ENCODE data around the gene CX3CR1. TPM values are rescaled to one million over a fixed set of nuclear protein-coding genes. Genes with fewer than 3 reads are reported as not detected.

CX3CR1 gene
- total RNA-seq, 4 donors from 2014 or later = 0.35 to 0.57 (median 0.44) TPM; not detected in 1

DNA sequence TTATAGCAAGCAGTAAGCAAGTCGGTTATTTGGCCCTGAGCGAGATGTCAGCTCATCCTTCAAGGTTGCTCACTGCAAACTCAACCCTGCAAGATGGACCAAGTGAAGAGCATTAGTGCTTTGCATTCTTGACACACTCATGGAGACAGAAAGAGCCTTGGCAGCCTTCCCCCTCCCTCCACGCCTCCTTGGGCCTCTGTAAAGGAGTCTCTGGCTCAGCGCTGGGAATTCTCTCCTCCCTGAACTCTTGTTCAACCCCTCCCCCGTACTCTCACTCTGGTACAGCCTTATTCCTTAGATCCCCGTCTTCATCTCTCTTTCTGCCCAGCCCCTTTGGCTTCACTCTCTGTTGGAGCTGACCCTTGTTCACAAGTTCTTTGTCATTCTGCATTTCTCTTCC, 2.2 kb upstream of the CX3CR1 start:
- H3K4me3 ChIP-seq = no peak overlapping the region
- H3K27me3 ChIP-seq = no peaks in the 10 kb centered on the region
- WGBS, 2 donors = 76 to 88% methylated on average over 6 of the region's 6 CpGs
- no peaks in the 10 kb centered on the region for H3K9me3 ChIP-seq
- intact Hi-C loops (cut with DNase I) = loop anchor here (10.0 kb wide), 1 partner anchor 177 kb away; the partner anchor contains the start of genes GORASP1 and TTC21A
- DNase-seq = no peak
- no peak overlapping the region for H3K27ac ChIP-seq
- H3K36me3 ChIP-seq = no peaks in the 10 kb centered on the region
- peaks cover 0 to 4% (median 0%) of the 10 kb centered on the region in 3 donors for H3K4me1 ChIP-seq
- no peak for TF ChIP-seq POLR2A (IDR thresholded peaks at IDR 0.05)
- TF ChIP-seq, protein P1, sequence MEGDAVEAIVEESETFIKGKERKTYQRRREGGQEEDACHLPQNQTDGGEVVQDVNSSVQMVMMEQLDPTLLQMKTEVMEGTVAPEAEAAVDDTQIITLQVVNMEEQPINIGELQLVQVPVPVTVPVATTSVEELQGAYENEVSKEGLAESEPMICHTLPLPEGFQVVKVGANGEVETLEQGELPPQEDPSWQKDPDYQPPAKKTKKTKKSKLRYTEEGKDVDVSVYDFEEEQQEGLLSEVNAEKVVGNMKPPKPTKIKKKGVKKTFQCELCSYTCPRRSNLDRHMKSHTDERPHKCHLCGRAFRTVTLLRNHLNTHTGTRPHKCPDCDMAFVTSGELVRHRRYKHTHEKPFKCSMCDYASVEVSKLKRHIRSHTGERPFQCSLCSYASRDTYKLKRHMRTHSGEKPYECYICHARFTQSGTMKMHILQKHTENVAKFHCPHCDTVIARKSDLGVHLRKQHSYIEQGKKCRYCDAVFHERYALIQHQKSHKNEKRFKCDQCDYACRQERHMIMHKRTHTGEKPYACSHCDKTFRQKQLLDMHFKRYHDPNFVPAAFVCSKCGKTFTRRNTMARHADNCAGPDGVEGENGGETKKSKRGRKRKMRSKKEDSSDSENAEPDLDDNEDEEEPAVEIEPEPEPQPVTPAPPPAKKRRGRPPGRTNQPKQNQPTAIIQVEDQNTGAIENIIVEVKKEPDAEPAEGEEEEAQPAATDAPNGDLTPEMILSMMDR (IDR thresholded peaks at IDR 0.05) = no peak

DNA sequence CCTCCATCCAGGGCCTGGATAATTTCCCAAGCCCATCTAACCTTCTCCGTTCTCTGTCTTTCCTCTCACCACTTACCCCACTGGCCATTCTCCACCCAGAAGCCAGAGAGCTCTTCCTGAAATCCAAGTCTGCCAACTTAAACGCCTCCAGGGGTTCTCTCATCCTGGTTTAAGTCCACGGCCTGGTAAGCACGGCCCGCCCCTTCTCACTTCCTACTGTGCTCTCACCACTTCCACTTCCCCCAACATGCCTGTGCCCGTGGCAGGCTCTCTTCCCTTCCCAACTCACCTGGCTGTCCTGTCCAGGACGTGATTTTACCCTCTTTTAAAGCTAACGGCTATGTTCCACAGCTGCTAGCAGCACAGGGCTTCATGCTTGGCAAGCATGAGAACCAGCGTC, 1.7 kb upstream of the CX3CR1 start:
- Histone ChIP-seq H3K4me3 (no peak overlapping the region), H3K36me3 (no peaks in the 10 kb centered on the region), H3K27ac (no peak overlapping the region), H3K9me3 (no peaks in the 10 kb centered on the region), H3K27me3 (no peaks in the 10 kb centered on the region), H3K4me1 (peaks cover 0 to 4% (median 0%) of the 10 kb centered on the region in 3 donors)
- no peak for TF ChIP-seq POLR2A (IDR thresholded peaks at IDR 0.05)
- TF ChIP-seq, protein P1 (IDR thresholded peaks at IDR 0.05) = no peak
- DNase-seq = no peak
- intact Hi-C loops (cut with DNase I) = loop anchor here (10.0 kb wide), 1 partner anchor 177 kb away; the partner anchor contains the start of genes GORASP1 and TTC21A
- WGBS, 2 donors = 39 to 59% methylated on average over 9 of the region's 9 CpGs

GRCh38 chr3:39280571-39280970, 735 bp upstream of the CX3CR1 start:
- H3K27ac ChIP-seq = no peak overlapping the region
- peaks cover 0 to 4% (median 0%) of the 10 kb centered on the region in 3 donors for H3K4me1 ChIP-seq
- H3K9me3 ChIP-seq = no peaks in the 10 kb centered on the region
- TF ChIP-seq, protein P1 (IDR thresholded peaks at IDR 0.05) = no peak
- TF ChIP-seq POLR2A (IDR thresholded peaks at IDR 0.05) = no peak
- DNase-seq = no peak
- no peak overlapping the region for H3K4me3 ChIP-seq
- H3K36me3 ChIP-seq = no peaks in the 10 kb centered on the region
- 91 to 96% methylated on average over 5 of the region's 5 CpGs for WGBS, 2 donors
- no peaks in the 10 kb centered on the region for H3K27me3 ChIP-seq
- intact Hi-C loops (cut with DNase I) = loop anchor here (10.0 kb wide), 1 partner anchor 176 kb away; the partner anchor contains the start of genes GORASP1 and TTC21A

- Histone ChIP-seq H3K4me1 (no peaks in the 10 kb centered on the region), H3K36me3 (no peaks in the 10 kb centered on the region), H3K27ac (no peak overlapping the region), H3K4me3 (no peak overlapping the region), H3K9me3 (no peaks in the 10 kb centered on the region), H3K27me3 (no peaks in the 10 kb centered on the region)
- DNase-seq = no peak
- intact Hi-C loops (cut with DNase I) = no loop called here
- TF ChIP-seq POLR2A (IDR thresholded peaks at IDR 0.05) = no peak
- TF ChIP-seq, protein P1 (IDR thresholded peaks at IDR 0.05) = no peak
- 36 to 64% methylated on average over 1 of the region's 1 CpG for WGBS, 2 donors
These were observed 1.3 kb downstream of the CX3CR1 start for GRCh38 chr3:39278616-39278935.

- no peaks in the 10 kb centered on the region for H3K4me1 ChIP-seq
- no peak overlapping the region for H3K27ac ChIP-seq
- intact Hi-C loops (cut with DNase I) = no loop called here
- no peaks in the 10 kb centered on the region for H3K9me3 ChIP-seq
- DNase-seq = no peak
- no peaks in the 10 kb centered on the region for H3K27me3 ChIP-seq
- H3K36me3 ChIP-seq = no peaks in the 10 kb centered on the region
- 56 to 62% methylated on average over 4 to 5 of the region's 5 CpGs for WGBS, 2 donors
- TF ChIP-seq POLR2A (IDR thresholded peaks at IDR 0.05) = no peak
- TF ChIP-seq, protein P1 (IDR thresholded peaks at IDR 0.05) = no peak
- H3K4me3 ChIP-seq = no peak overlapping the region
These were observed 1.8 kb downstream of the CX3CR1 start for GRCh38 chr3:39277893-39278615.
